Thoracic aorta (tissue), 2 donors: ENCODE results near the gene LKAAEAR1. TPM values are rescaled to one million over a fixed set of nuclear protein-coding genes. Genes with fewer than 3 reads are reported as not detected.

ENCODE experiments used
- ATAC-seq: fragments of 150-250 bp; one replicate; pipeline ENCODE4 v1.8.0; 2017; ENCODE audit warnings: low read depth; ENCODE audit not compliant: insufficient number of reproducible peaks, low FRiP score
- DNase-seq: peaks from one replicate; pipeline ENCODE4 v3.0.0-alpha.2; 2020; ENCODE audit warnings: low spot score
- H3K27ac ChIP-seq, 2 donors: fragments of 200-600 bp; sonication (generic); 1 replicate in 1 of 2; 2 replicates in 1 of 2; pipeline ENCODE4 v1.5.1; 2016; ENCODE audit warnings: mild to moderate bottlenecking in 2 of 2, moderate library complexity in 2 of 2
- H3K27me3 ChIP-seq: fragments of 200-600 bp; sonication (generic); replicated peaks from 2 replicates; pipeline ENCODE4 v1.6.0; 2016; ENCODE audit warnings: mild to moderate bottlenecking; ENCODE audit not compliant: insufficient read depth
- H3K36me3 ChIP-seq: fragments of 200-600 bp; sonication (generic); one replicate; pipeline ENCODE4 v1.5.1; 2016
- H3K4me1 ChIP-seq, 2 donors: fragments of 200-600 bp; sonication (generic); 1 replicate in 1 of 2; 2 replicates in 1 of 2; pipeline versions ENCODE4 v1.5.1 to v1.6.0; 2016; ENCODE audit warnings: low read depth in 2 of 2, mild to moderate bottlenecking in 1 of 2; ENCODE audit not compliant: control insufficient read depth in 1 of 2
- H3K4me3 ChIP-seq: fragments of 200-600 bp; sonication (generic); 2 replicates; pipeline ENCODE4 v1.5.1; 2016; ENCODE audit warnings: mild to moderate bottlenecking
- H3K9me3 ChIP-seq: fragments of 200-600 bp; sonication (generic); 2 replicates; pipeline ENCODE4 v1.5.1; 2016
- total RNA-seq, 2 donors: library from RNA; depleted of rRNA; stranded (reverse); fragments of >200 nt; gene quantifications; one replicate each; pipeline versions ENCODE4 v1.1.0 to v1.2.3, GENCODE V29; 2016
- TF ChIP-seq, protein P1 (sequence below): fragments of 200-600 bp; sonication (generic); IDR thresholded peaks from one replicate; pipeline ENCODE4 v1.5.1; 2019; ENCODE audit warnings: antibody characterized with exemption

Gene LKAAEAR1
- total RNA-seq, 2 donors from 2014 or later = not detected

DNA sequence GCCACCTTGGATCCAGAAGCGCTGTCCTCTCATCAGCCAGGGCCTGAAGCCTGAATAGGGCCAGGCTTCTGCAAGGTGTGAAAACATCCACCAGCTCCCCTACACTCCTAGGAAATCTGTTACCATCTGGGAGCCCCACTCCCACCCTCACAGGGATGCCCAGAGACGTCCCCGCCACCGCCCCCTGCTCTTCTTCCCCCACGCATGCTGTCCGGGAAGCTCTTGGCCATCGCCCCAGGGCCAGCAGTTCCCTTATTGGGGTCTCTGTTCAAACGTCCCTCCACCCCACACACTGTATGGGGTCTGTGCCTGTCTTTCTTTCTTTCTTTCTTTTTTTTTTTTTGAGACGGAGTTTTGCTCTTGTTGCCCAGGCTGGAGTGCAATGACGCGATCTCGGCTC, 8.6 kb downstream of the LKAAEAR1 start:
- ATAC-seq = no peak
- H3K27me3 ChIP-seq = no peaks in the 10 kb centered on the region
- H3K36me3 ChIP-seq = peaks cover 17% of the 10 kb centered on the region
- TF ChIP-seq, protein P1, sequence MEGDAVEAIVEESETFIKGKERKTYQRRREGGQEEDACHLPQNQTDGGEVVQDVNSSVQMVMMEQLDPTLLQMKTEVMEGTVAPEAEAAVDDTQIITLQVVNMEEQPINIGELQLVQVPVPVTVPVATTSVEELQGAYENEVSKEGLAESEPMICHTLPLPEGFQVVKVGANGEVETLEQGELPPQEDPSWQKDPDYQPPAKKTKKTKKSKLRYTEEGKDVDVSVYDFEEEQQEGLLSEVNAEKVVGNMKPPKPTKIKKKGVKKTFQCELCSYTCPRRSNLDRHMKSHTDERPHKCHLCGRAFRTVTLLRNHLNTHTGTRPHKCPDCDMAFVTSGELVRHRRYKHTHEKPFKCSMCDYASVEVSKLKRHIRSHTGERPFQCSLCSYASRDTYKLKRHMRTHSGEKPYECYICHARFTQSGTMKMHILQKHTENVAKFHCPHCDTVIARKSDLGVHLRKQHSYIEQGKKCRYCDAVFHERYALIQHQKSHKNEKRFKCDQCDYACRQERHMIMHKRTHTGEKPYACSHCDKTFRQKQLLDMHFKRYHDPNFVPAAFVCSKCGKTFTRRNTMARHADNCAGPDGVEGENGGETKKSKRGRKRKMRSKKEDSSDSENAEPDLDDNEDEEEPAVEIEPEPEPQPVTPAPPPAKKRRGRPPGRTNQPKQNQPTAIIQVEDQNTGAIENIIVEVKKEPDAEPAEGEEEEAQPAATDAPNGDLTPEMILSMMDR = no peak
- H3K4me3 ChIP-seq = no peak overlapping the region
- DNase-seq = no peak
- no peaks in the 10 kb centered on the region for H3K9me3 ChIP-seq
- peaks cover 11 to 21% of the 10 kb centered on the region in 2 donors for H3K4me1 ChIP-seq
- H3K27ac ChIP-seq = no peak overlapping the region

DNA sequence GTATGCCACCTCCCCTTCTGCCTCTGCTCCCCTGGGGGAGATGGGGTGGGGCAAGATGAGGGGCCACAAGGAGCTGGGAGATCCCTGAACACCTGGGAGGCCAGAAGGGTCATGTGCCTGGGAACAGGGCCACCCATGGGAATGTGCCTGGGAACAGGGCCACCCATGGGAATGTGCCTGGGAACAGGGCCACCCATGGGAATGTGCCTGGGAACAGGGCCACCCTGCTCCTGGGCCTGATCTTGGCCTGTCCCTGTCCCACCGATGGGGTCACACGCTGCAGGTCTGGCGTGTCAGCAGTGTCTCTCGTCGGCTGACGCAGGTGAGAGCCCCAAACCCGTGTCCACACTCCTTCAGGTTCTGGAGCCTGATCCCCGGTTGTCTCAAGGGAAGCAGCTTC, 9.2 kb downstream of the LKAAEAR1 start:
- no peak for ATAC-seq
- TF ChIP-seq, protein P1 = no peak
- Histone ChIP-seq H3K36me3 (peaks cover 20% of the 10 kb centered on the region), H3K27me3 (no peaks in the 10 kb centered on the region), H3K9me3 (no peaks in the 10 kb centered on the region), H3K27ac (no peak overlapping the region), H3K4me3 (no peak overlapping the region), H3K4me1 (peaks cover 11 to 16% of the 10 kb centered on the region in 2 donors)
- no peak for DNase-seq

DNA sequence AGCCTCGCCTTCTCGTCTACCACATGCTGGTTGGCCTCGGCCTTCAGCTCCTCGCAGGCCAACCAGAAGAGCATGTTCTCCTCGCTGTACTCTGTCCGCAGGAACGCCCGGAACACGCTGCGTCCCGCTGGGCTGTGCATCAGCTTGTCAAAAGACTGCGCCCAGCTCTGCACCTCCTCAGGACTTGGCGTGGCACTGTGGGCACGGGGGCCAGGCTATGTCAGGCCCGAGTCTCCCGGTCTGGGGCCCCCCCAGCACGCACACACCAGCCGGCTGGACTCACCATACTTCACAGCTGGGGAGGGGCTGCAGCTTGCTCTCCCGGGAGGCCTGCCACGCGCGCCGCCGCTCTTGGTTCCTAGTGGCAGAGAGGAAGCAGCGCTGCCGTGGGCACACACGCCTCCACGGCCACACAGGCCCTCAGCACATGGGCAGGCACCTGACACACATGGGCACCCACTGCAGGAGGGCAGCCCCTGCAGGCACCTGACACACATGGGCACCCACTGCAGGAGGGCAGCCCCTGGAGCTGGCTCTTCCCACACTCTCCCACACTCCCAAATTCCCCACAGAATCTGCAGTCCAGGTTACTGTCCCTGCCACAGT, 9.9 kb downstream of the LKAAEAR1 start:
- DNase-seq (no peak), ATAC-seq (no peak)
- TF ChIP-seq, protein P1 = no peak
- H3K27ac ChIP-seq = no peak overlapping the region
- H3K27me3 ChIP-seq = no peaks in the 10 kb centered on the region
- H3K9me3 ChIP-seq = no peaks in the 10 kb centered on the region
- H3K4me3 ChIP-seq = no peak overlapping the region
- H3K4me1 ChIP-seq = peaks cover 10 to 14% of the 10 kb centered on the region in 2 donors
- peaks cover 20% of the 10 kb centered on the region for H3K36me3 ChIP-seq

DNA sequence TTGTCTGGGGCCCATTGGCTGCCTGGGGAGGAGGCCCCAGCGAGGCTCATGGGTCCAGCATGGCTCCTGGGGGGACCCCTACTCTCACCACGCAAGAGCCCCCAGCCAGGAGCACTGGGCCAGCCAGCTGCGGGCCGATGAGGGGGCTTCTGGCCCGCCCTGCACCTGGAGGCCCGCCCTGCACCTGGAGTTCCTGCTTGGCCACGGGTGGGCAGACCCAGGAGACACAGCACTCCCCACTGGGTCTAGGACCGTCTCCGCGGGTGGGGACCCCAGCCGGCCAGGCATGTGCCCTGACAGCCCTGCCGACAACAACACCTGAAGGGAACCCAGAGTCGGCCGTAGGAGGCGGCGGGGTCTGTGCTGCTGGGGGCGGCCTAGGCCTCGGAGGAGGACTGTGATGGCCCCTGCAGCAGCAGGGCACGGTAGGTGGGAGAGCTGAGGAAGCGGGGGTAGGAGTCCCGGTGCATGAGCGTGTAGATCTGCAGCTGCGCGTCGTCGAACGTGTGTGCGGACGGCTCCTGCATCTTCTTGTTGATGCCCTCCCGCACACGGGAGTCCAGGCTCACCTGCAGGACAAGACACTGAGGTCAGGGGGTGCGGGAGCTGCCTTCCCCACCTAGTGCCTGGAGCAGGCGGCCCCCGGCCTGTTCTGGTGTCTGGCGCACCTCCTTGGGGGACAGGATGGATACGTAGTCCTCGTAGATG, 10.6 kb downstream of the LKAAEAR1 start:
- ATAC-seq = no peak
- H3K27me3 ChIP-seq = no peaks in the 10 kb centered on the region
- H3K27ac ChIP-seq = no peak overlapping the region
- no peak overlapping the region for H3K4me3 ChIP-seq
- DNase-seq = no peak
- no peaks in the 10 kb centered on the region for H3K9me3 ChIP-seq
- H3K36me3 ChIP-seq = peaks cover 20% of the 10 kb centered on the region
- H3K4me1 ChIP-seq = peaks cover 4 to 8% of the 10 kb centered on the region in 2 donors
- TF ChIP-seq, protein P1 = no peak

DNA sequence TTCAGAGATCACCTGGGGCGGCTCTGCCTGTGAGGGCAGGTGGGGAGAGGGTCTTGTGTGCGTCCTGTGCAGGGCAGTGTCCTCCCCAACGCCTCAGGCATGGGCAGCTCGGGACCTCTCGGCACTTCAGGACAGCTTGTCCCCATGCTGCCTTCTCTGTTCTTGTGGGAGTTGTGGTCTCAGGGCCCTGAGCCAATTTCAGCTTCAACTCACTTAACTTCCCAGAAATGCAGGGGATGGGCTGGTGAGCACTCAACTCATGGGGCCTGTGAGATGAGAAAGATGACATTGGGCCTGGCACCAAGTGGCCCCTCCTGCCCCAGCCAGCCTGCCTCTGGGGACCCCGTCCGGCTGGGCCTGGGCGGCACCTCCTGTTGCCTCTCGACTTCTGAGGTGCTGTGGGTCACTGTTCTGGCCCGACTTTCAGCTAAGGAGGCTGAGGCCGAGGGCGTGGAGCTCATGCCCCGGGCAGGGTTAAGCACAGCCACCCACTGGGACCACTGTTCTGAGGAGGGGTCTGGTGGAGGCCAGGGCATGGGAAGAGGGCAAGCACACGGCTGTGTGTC, 11.6 kb downstream of the LKAAEAR1 start:
- H3K9me3 ChIP-seq = no peaks in the 10 kb centered on the region
- peaks cover 24% of the 10 kb centered on the region for H3K36me3 ChIP-seq
- DNase-seq (no peak), ATAC-seq (no peak)
- H3K4me3 ChIP-seq = no peak overlapping the region
- TF ChIP-seq, protein P1 = no peak
- H3K4me1 ChIP-seq = no peaks in the 10 kb centered on the region
- no peaks in the 10 kb centered on the region for H3K27me3 ChIP-seq
- no peak overlapping the region for H3K27ac ChIP-seq
